ENCODE results near the gene PRDM2. TPM values are rescaled to one million over a fixed set of nuclear protein-coding genes. Genes with fewer than 3 reads are reported as not detected.

Gene PRDM2
- polyA plus RNA-seq, 1 of the 3 experiments (the other 2 are of a cell fraction): 7.2 TPM

- Histone ChIP-seq H3K36me3 (replicated peaks in 1 of 2; ENCODE audit: control insufficient read depth in 1 of 2, insufficient read depth in 2 of 2, low read length in 1 of 2) (peaks cover 49 to 55% of the 10 kb centered on the region in 2 experiments), H3F3A (replicated peaks; ENCODE audit: insufficient read depth) (no peaks in the 10 kb centered on the region), H2AFZ (ENCODE audit: low read depth) (no peak overlapping the region), H3K79me2 (ENCODE audit: insufficient read depth) (peaks cover 50% of the 10 kb centered on the region), H3K4me3 (ENCODE audit: low read depth in 2 of 2, low read length in 1 of 2) (no peak overlapping the region), H4K20me1 (ENCODE audit: insufficient read depth) (peaks cover 43% of the 10 kb centered on the region), H3K9me3 (no peaks in the 10 kb centered on the region), H3K27ac (ENCODE audit: low read depth in 2 of 2, low read length in 1 of 2) (no peak overlapping the region), H3K27me3 (ENCODE audit: insufficient read depth) (no peaks in the 10 kb centered on the region), H3K4me2 (no peak overlapping the region), H3K9ac (no peak overlapping the region), H3K9me2 (no peaks in the 10 kb centered on the region), H3K4me1 (ENCODE audit: control insufficient read depth in 1 of 2, insufficient read depth in 2 of 2, low read depth in 1 of 2, low read length in 1 of 2) (peaks cover 3 to 4% of the 10 kb centered on the region in 2 experiments; a peak in 1 of 4 replicates)
- ChIA-PET CTCF (no interaction called here), POLR2A (no interaction called here)
- 96% methylated on average over 2 of the region's 2 CpGs for WGBS (ENCODE audit: low lambda C conversion rate)
- no peak for DNase-seq
- no peak for TF ChIP-seq PBX3 (IDR thresholded peaks at IDR 0.05)
- TF ChIP-seq CTCF (IDR thresholded peaks at IDR 0.05): no peak
- TF ChIP-seq TCF12 (IDR thresholded peaks at IDR 0.05): no peak
- TF ChIP-seq IRF3 (IDR thresholded peaks at IDR 0.05; ENCODE audit: low read depth, low read length): no peak
- TF ChIP-seq FOSL2 (IDR thresholded peaks at IDR 0.05; ENCODE audit: borderline replicate concordance, low read depth): no peak
- no peak for TF ChIP-seq SMC3 (IDR thresholded peaks at IDR 0.05; ENCODE audit: low read depth, low read length)
- TF ChIP-seq JUND (IDR thresholded peaks at IDR 0.05): no peak
Observed at GRCh38 chr1:13774121-13774520, 74.1 kb downstream of the PRDM2 start.

- H3F3A ChIP-seq (replicated peaks; ENCODE audit: insufficient read depth): no peaks in the 10 kb centered on the region
- DNase-seq: no peak
- peaks cover 37% of the 10 kb centered on the region for H3K79me2 ChIP-seq (ENCODE audit: insufficient read depth)
- TF ChIP-seq TAF1 (IDR thresholded peaks at IDR 0.05; ENCODE audit: borderline replicate concordance, low read depth, low read length) (no peak), ELF1 (IDR thresholded peaks at IDR 0.05) (no peak), USF2 (IDR thresholded peaks at IDR 0.05; ENCODE audit: borderline replicate concordance, low read depth, low read length) (no peak), MXI1 (IDR thresholded peaks at IDR 0.05; ENCODE audit: low read depth, low read length) (no peak), CTCF (IDR thresholded peaks at IDR 0.05) (no peak), TEAD4 (IDR thresholded peaks at IDR 0.05; ENCODE audit: borderline replicate concordance, insufficient read depth) (no peak), GABPA (IDR thresholded peaks at IDR 0.05; ENCODE audit: low read depth) (no peak), SIN3A (IDR thresholded peaks at IDR 0.05; ENCODE audit: borderline replicate concordance, low read depth, low read length) (no peak), RFX5 (IDR thresholded peaks at IDR 0.05; ENCODE audit: low read length) (no peak), NRF1 (IDR thresholded peaks at IDR 0.05; ENCODE audit: low read depth, low read length) (no peak), YY1 (IDR thresholded peaks at IDR 0.05; ENCODE audit: low read depth) (no peak), PBX3 (IDR thresholded peaks at IDR 0.05) (no peak), FOXM1 (IDR thresholded peaks at IDR 0.05; ENCODE audit: low read depth) (no peak), USF1 (IDR thresholded peaks at IDR 0.05; ENCODE audit: borderline replicate concordance, low read depth) (no peak), JUND (IDR thresholded peaks at IDR 0.05) (no peak)
- no peak overlapping the region for H3K9ac ChIP-seq
- no peak overlapping the region for H3K4me2 ChIP-seq
- H2AFZ ChIP-seq (ENCODE audit: low read depth): no peak overlapping the region
- H3K4me1 ChIP-seq (ENCODE audit: control insufficient read depth in 1 of 2, insufficient read depth in 2 of 2, low read depth in 1 of 2, low read length in 1 of 2): peaks cover 0 to 8% of the 10 kb centered on the region in 2 experiments; a peak in 1 of 4 replicates
- H3K27me3 ChIP-seq (ENCODE audit: insufficient read depth): no peaks in the 10 kb centered on the region
- WGBS (ENCODE audit: low lambda C conversion rate): 90% methylated on average over 5 of the region's 5 CpGs
- H3K9me2 ChIP-seq: no peaks in the 10 kb centered on the region
- H3K27ac ChIP-seq (ENCODE audit: low read depth in 2 of 2, low read length in 1 of 2): no peak overlapping the region; a peak in 1 of 4 replicates
- H3K36me3 ChIP-seq (replicated peaks in 1 of 2; ENCODE audit: control insufficient read depth in 1 of 2, insufficient read depth in 2 of 2, low read length in 1 of 2): peaks cover 49 to 57% of the 10 kb centered on the region in 2 experiments
- peaks cover 42% of the 10 kb centered on the region for H4K20me1 ChIP-seq (ENCODE audit: insufficient read depth)
- no peak overlapping the region for H3K4me3 ChIP-seq (ENCODE audit: low read depth in 2 of 2, low read length in 1 of 2)
- CTCF ChIA-PET: interaction anchor here (1.5 kb wide), 1 partner anchor 14 kb away, joined by 3 read pairs; no protein-coding TSS in a partner anchor
- no peaks in the 10 kb centered on the region for H3K9me3 ChIP-seq
- POLR2A ChIA-PET: no interaction called here
Observed at GRCh38 chr1:13775459-13775858, 75.5 kb downstream of the PRDM2 start.
